ENCODE data around the gene DHRSX. TPM values are rescaled to one million over a fixed set of nuclear protein-coding genes. Genes with fewer than 3 reads are reported as not detected.

DHRSX gene
- total and polyA plus RNA-seq, 2 donors from 2014 or later: 26.4 to 30.0 TPM

DNA sequence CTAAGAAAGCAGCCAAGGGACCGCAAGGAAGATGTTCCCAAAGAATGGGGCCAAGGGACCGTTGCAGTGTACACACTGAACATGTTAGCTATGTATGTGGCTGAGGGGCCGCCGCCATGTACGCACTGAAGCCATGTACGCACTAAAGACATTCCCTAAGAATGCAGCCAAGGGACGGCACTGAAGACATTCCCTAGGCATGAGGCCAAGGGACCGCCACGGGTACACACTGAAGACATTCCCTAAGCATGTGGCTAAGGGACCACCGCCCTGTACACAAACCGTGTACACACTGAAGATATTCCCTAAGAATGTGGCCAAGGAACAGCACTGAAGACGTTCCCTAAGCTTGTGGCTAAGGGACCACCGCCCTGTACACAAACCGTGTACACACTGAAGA lies 54.0 kb downstream of the DHRSX start:
- Histone ChIP-seq H3K4me1 (ENCODE audit: control insufficient read depth in 2 of 3, insufficient read depth in 2 of 3, low read depth in 1 of 3, low read length in 3 of 3) (peaks cover 0 to 3% (median 0%) of the 10 kb centered on the region in 3 donors), H3K36me3 (ENCODE audit: control insufficient read depth in 2 of 3, insufficient read depth in 3 of 3, low read length in 3 of 3) (no peaks in the 10 kb centered on the region), H3K27me3 (ENCODE audit: control insufficient read depth, insufficient read depth, low read length) (no peaks in the 10 kb centered on the region), H3K9me3 (ENCODE audit: control insufficient read depth in 2 of 3, insufficient read depth in 1 of 3, low read length in 3 of 3) (no peaks in the 10 kb centered on the region), H3K9ac (ENCODE audit: low read length in 3 of 3) (no peak overlapping the region), H3K4me3 (ENCODE audit: low read length in 3 of 3) (no peak overlapping the region), H3K27ac (ENCODE audit: low read depth in 2 of 2, low read length in 2 of 2) (no peak overlapping the region)
- DNase-seq (no peak), FAIRE-seq (no peak)
- no peak for TF ChIP-seq CTCF (IDR thresholded peaks at IDR 0.05; ENCODE audit: borderline replicate concordance, extremely low read depth, insufficient read depth)
- intact Hi-C loops (cut with DNase I): no loop called here

GRCh38 chrX:2445662-2446623 lies 54.8 kb downstream of the DHRSX start:
- no peak for TF ChIP-seq CTCF (IDR thresholded peaks at IDR 0.05; ENCODE audit: borderline replicate concordance, extremely low read depth, insufficient read depth)
- intact Hi-C loops (cut with DNase I): no loop called here
- no peaks in the 10 kb centered on the region for H3K4me1 ChIP-seq (ENCODE audit: control insufficient read depth in 2 of 3, insufficient read depth in 2 of 3, low read depth in 1 of 3, low read length in 3 of 3)
- no peaks in the 10 kb centered on the region for H3K9me3 ChIP-seq (ENCODE audit: control insufficient read depth in 2 of 3, insufficient read depth in 1 of 3, low read length in 3 of 3)
- DNase-seq: no peak
- H3K27ac ChIP-seq (ENCODE audit: low read depth in 2 of 2, low read length in 2 of 2): no peak overlapping the region
- no peak overlapping the region for H3K9ac ChIP-seq (ENCODE audit: low read length in 3 of 3)
- no peaks in the 10 kb centered on the region for H3K27me3 ChIP-seq (ENCODE audit: control insufficient read depth, insufficient read depth, low read length)
- no peak for FAIRE-seq
- H3K4me3 ChIP-seq (ENCODE audit: low read length in 3 of 3): no peak overlapping the region
- H3K36me3 ChIP-seq (ENCODE audit: control insufficient read depth in 2 of 3, insufficient read depth in 3 of 3, low read length in 3 of 3): no peaks in the 10 kb centered on the region

DNA sequence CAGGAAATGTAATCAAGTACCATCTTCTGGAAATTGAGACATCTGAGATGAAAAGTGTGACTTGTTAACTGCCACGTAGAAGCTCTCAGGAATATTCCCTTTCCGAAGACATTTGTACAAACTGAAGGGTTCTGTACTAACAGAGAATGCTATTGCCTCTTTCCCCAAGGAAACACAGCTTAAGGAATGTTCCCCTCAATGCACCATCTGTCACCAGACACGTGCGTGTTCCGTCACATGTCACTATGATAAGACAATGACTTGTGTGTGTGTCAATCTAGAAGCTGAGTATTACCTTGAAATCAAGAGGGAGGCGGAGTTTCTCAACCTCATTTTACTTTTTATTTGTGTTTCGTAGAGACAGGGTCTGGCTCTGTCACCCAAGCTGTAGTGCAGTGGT lies 58.1 kb downstream of the DHRSX start:
- intact Hi-C loops (cut with DNase I): no loop called here
- DNase-seq (no peak), FAIRE-seq (no peak)
- H3K9me3 ChIP-seq (ENCODE audit: control insufficient read depth in 2 of 3, insufficient read depth in 1 of 3, low read length in 3 of 3): peaks cover 0 to 1% (median 0%) of the 10 kb centered on the region in 3 donors
- no peaks in the 10 kb centered on the region for H3K27me3 ChIP-seq (ENCODE audit: control insufficient read depth, insufficient read depth, low read length)
- TF ChIP-seq CTCF (IDR thresholded peaks at IDR 0.05; ENCODE audit: borderline replicate concordance, extremely low read depth, insufficient read depth): no peak
- H3K36me3 ChIP-seq (ENCODE audit: control insufficient read depth in 2 of 3, insufficient read depth in 3 of 3, low read length in 3 of 3): peaks cover 0 to 4% (median 0%) of the 10 kb centered on the region in 3 donors
- H3K4me3 ChIP-seq (ENCODE audit: low read length in 3 of 3): no peak overlapping the region
- H3K9ac ChIP-seq (ENCODE audit: low read length in 3 of 3): no peak overlapping the region
- no peak overlapping the region for H3K27ac ChIP-seq (ENCODE audit: low read depth in 2 of 2, low read length in 2 of 2)
- H3K4me1 ChIP-seq (ENCODE audit: control insufficient read depth in 2 of 3, insufficient read depth in 2 of 3, low read depth in 1 of 3, low read length in 3 of 3): no peaks in the 10 kb centered on the region
